IPS DF 4.7 (cell line): ENCODE data around the gene SERPINE3.

ENCODE experiments used
- DNase-seq: peaks from one replicate; pipeline ENCODE4 v3.0.0-alpha.2; 2013; ENCODE audit warnings: low spot score; ENCODE audit errors: extremely low read depth

The SERPINE3 gene

DNA sequence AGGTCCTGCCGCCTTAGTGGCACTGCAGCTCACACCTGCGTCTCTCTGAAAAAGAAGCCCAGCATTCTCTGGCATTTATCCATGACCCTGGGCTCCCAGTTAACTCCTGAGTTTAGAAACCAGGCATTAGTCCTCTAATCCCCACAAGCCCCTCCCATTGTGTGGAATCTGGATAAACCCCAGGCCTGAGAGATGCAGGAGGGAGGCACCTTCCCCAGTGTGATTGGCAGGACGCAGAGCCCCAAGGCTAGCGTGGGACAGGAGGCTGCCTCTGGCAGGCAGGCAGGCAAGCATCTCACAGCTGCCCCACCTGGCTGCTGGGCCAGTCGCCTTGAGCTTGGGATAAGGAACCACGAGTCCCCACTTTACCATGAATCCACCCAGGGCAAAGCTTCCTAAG is 11.0 kb upstream of the SERPINE3 start:
- peak; percentile 84 for DNase-seq

DNA sequence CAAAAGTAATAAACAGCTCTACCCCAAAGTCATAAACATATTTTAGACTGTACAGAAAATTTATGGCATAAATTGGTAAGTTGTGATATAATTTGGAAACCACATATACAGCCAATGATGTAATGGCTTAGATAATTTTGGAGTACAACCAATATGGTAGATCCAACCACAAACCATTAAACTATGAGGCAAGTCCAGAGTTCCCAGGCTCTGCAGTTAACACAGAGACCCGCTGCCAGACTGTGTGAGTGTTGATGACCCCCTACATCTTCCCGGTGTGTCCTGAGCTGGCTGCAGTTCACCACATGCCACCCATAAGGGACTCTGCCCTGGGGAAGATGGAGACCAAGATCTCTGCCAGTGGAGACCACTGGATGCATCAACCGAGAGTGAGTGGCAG is 9.9 kb upstream of the SERPINE3 start:
- no peak for DNase-seq

DNA sequence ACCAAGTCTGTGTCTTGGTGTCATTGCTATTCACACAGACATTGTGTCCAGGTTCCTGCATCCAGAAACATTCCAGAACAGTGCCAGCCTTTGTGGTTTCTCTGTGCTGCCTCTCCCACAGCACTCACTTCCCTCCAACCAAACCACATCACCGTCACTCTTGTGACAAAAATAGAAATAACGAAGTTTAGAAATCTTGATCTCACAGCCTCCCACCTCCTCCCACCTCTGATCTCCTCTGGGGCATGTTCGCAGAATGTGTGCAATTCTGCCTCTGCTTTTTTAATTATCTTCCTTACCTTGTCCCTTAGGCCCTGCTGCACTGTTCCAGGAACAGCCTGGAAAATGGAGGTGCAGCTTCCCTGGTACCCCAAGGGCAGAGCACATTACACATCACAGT is 8.7 kb upstream of the SERPINE3 start:
- DNase-seq, result no peak

GRCh38 chr13:51331354-51331861 is 8.1 kb upstream of the SERPINE3 start:
- no peak for DNase-seq

- no peak for DNase-seq
Measured at GRCh38 chr13:51332566-51333361, 6.7 kb upstream of the SERPINE3 start.

DNA sequence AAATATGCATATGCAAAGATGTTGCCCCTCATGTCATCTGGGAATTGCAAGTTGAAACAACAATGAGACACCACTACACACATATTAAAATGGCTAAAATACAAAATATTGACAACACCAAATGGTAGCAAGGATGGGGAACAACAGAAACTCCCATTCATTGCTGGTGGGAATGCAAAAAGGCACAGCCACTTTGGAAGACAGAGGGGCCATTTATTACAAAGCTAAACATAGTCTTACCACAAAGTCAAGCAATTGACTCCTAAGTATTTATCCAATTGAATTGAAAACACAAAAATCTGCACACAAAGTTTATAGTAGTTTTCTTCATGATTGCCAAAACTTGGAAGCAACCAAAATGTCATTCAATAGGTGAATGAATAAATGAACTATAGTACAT is 6.1 kb upstream of the SERPINE3 start:
- DNase-seq, result no peak

DNA sequence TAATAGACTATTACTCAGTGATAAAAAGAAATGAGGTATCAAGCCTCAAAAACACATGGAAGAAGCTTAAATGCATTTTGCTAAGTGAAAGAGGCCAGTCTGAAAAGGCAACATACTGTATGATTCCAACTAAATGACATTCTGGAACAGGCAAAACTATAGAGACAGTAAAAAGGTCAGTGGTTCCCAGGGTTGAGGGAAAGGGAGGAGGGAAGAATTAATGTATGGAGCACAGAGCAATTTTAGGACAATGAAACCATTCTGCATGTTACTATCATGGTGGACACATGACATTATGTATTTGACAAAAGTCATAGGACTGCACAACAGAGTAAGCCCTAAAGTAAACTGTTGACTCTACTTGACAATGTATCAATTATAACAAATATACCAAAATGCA is 5.7 kb upstream of the SERPINE3 start:
- no peak for DNase-seq

GRCh38 chr13:51336746-51337145 is 2.7 kb upstream of the SERPINE3 start:
- DNase-seq, result no peak

- DNase-seq, result no peak
Measured at GRCh38 chr13:51339952-51340732, 651 bp downstream of the SERPINE3 start.

- DNase-seq, result no peak
Measured at GRCh38 chr13:51341232-51341631, 1.7 kb downstream of the SERPINE3 start.

DNA sequence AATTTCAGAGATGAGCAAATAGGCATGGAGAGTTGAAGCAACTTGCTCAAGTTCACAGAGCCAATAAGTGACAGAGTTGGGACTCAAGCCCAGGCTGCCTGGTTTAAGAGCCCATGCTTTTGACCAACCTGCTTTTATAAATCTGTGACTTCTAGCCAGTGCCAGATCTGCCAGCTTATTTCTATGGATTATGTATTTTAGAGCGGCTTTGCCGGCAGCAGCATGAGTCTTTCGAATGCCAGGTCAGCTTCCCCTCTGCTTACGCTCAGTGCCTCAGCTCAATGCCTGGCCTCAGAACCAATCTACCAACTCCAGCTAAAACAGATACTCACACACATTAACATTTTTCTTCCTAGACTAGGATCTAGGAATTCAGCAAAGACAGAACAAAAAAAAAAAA is 2.3 kb downstream of the SERPINE3 start:
- no peak for DNase-seq

DNA sequence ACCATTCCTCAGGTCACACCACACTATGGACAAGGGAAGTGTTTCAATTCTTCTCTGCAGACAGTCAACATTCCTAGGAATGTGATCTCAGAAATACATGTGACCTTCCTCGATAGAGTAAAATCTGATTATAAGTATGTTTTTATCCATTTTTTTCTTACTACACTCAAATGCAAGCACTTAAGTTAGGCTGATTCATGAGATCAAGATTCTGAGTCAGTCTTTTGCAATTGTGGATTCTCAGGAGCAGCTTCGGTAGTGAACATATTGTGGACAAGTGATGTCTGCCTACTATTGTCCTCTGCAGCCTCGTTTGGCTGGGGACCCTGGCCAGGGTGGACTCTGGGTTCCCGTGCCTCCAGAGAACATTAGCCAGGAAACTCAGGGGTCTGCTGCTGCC is 3.2 kb downstream of the SERPINE3 start:
- DNase-seq, result no peak

- DNase-seq, result no peak
Measured at GRCh38 chr13:51343475-51343874, 4.0 kb downstream of the SERPINE3 start.

DNA sequence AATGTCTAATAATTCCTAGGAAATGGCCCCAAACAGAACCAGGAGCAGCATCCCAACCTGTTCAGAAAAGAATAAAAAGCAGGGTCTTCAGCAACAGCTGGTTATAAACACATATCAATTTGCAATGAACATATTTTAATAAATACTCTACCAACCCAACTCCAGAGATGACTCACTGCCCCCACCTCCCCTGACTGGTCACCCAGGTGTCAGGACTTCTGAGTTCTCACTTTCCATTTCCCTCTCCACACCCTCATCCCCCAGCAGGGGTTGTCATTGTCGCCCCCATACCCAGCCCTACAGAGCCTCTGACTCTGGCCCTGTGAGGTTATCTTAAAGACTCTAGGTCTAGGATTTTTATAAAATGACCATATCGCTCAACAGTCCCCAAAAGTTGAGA is 6.9 kb downstream of the SERPINE3 start:
- DNase-seq, result no peak

GRCh38 chr13:51347099-51347498 is 7.6 kb downstream of the SERPINE3 start:
- no peak for DNase-seq

DNA sequence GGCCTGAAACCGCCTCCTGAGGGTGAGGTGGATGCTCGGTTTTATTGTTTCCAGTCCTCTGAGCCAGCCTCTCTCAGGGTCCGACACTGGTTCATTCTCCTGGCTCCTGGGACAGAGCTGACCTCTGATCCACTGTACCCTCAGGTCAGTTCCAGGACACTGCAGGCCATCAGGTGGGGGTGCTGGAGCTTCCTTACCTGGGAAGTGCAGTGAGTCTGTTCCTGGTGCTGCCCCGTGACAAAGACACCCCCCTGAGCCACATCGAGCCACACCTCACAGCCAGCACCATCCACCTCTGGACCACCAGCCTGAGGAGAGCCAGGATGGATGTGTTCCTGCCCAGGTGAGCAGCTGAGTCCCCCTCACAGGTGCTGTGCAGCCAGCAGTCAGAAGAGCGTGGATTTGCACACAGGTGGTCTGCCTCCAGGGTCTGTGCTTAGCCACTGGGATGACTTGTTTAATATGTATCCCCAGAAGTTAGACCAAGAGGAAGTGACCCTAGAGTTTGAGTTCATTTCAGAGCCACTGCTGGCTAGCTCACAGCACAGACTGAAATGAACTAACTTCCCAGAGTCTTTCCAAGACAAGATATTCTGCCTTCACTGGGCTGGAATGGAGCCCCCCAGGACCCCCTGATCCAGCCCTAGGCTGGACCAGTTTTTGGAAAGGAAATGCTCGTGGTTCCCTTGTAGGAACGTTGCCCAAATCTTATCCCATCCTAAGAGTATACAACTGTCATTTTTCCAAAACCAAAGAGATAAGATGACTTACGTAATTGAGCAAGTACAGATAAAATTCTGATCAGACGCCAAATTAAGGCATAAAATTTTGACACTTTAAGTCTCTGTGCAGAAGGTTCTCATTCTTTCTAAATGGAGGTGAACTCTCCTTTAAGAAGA is 8.8 kb downstream of the SERPINE3 start:
- DNase-seq, result no peak

- DNase-seq, result no peak
Measured at GRCh38 chr13:51349016-51349415, 9.5 kb downstream of the SERPINE3 start.

DNA sequence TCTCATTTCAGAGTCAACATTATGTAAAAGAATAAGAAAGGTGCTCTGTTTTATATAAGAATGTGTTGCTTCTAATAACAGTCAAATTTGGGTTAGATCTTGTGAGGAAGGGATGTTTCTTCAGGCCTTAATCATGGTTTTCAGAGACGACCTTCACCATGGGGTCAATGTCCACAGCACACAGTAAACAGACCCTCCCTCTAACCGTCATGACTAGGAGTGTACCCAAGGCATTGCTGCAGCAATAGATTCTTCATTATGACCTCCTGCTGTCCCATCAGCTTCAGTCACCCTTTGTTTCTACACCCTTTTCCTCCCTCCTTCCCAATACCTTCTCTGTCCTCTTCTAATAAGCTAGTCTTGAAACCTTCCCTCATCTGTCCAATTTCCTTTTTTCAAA is 15.7 kb downstream of the SERPINE3 start:
- DNase-seq, result no peak

GRCh38 chr13:51357928-51358595 is 18.6 kb downstream of the SERPINE3 start:
- DNase-seq, result no peak

- no peak for DNase-seq
Measured at GRCh38 chr13:51359352-51359751, 19.9 kb downstream of the SERPINE3 start.

DNA sequence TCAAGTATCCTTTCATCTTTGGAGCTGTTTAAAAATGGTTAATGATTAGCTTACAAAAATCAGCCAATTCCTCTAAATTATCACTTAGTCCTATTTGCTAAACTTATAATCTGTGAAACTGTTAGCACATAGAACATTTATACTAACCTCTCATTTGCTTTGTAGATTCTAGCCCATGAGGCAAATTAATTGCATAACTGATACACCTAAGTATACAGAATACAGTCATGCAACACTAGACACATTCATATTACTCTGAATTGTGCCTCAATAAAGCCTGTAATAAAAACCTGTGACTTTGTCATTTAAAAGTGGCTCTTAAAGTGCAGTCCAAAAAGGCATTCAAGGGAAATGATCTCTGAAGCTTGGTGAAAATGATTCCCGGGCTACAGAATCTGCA is 21.0 kb downstream of the SERPINE3 start:
- no peak for DNase-seq
